Lower leg skin (tissue), 3 donors: ENCODE results near the gene CTAGE15.
"Not testable (repeated sequence)": the region's sequence is repeated elsewhere in the genome, so short reads cannot be mapped to it uniquely, and the experiment has no call there.

Experiments
- CTCF ChIP-seq, 3 donors: fragments of 450-650 bp; IDR thresholded peaks; one replicate each; pipeline ENCODE4 v1.5.1; 2016; ENCODE audit warnings: antibody characterized with exemption in 3 of 3, mild to moderate bottlenecking in 3 of 3, moderate library complexity in 2 of 3
- POLR2A ChIP-seq, 2 donors: fragments of 450-650 bp; IDR thresholded peaks; one replicate each; pipeline ENCODE4 v1.6.1; 2016 to 2017; ENCODE audit warnings: antibody characterized with exemption in 2 of 2, mild to moderate bottlenecking in 1 of 2, moderate library complexity in 1 of 2

- not testable (repeated sequence) for TF ChIP-seq CTCF, POLR2A (IDR thresholded peaks at IDR 0.05)
These were observed 40.3 kb upstream of the CTAGE15 start for GRCh38 chr7:143531169-143531926.
